NCI-H128 (cell line): ENCODE results near the gene USP2.

ENCODE experiments used
- DNase-seq: peaks from one replicate; lab custom pipeline; 2025; ENCODE audit not compliant: unreplicated experiment; lab: John Stamatoyannopoulos, UW

The USP2 gene

GRCh38 chr11:119309953-119310681, 71.4 kb downstream of the USP2 start:
- no peak for DNase-seq

- no peak for DNase-seq
These were observed 72.1 kb downstream of the USP2 start for GRCh38 chr11:119309411-119309810.

- no peak for DNase-seq
These were observed 73.5 kb downstream of the USP2 start for GRCh38 chr11:119307974-119308373.

- no peak for DNase-seq
These were observed 74.3 kb downstream of the USP2 start for GRCh38 chr11:119307219-119307618.

GRCh38 chr11:119306373-119306890, 75.1 kb downstream of the USP2 start:
- no peak for DNase-seq

GRCh38 chr11:119305556-119306372, 75.7 kb downstream of the USP2 start:
- no peak for DNase-seq
